ENCODE data around the gene GARIN5A.

- no peak for TF ChIP-seq GATA2 (IDR thresholded peaks at IDR 0.05; ENCODE audit: low read depth, low read length)
- no peak for TF ChIP-seq GATA3 (IDR thresholded peaks at IDR 0.05; ENCODE audit: low read depth, low read length)
These were observed 42.1 kb downstream of the GARIN5A start for GRCh38 chr19:50434525-50434924.

Data from SH-SY5Y (cell line).